DND-41 (cell line): ENCODE data around the gene OTUD1.

Experiments used
- CTCF ChIP-seq: IDR thresholded peaks from 2 replicates; pipeline ENCODE4 v1.5.1; 2012; ENCODE audit warnings: borderline replicate concordance, low read length, moderate library complexity, mild to moderate bottlenecking; ENCODE audit not compliant: poor library complexity, severe bottlenecking; ENCODE audit errors: extremely low read depth
- EZH2 ChIP-seq: IDR thresholded peaks from 3 replicates; pipeline ENCODE4 v1.6.1; 2012; ENCODE audit warnings: borderline replicate concordance, low read depth, mild to moderate bottlenecking, moderate library complexity, low read length, inconsistent platforms; ENCODE audit not compliant: severe bottlenecking

- no peak for TF ChIP-seq CTCF
- no peak for TF ChIP-seq EZH2
These were observed 35.2 kb upstream of the OTUD1 start for GRCh38 chr10:23403719-23404118.
